ENCODE measurements around the gene CCN2. TPM values are rescaled to one million over a fixed set of nuclear protein-coding genes. Genes with fewer than 3 reads are reported as not detected.

The CCN2 gene
- 22.6 to 39.7 TPM (median 26.4 TPM) in 5 replicates for total RNA-seq (2022; extraction: Qiagen RNA extraction; ENCODE audit: low read depth)

DNA sequence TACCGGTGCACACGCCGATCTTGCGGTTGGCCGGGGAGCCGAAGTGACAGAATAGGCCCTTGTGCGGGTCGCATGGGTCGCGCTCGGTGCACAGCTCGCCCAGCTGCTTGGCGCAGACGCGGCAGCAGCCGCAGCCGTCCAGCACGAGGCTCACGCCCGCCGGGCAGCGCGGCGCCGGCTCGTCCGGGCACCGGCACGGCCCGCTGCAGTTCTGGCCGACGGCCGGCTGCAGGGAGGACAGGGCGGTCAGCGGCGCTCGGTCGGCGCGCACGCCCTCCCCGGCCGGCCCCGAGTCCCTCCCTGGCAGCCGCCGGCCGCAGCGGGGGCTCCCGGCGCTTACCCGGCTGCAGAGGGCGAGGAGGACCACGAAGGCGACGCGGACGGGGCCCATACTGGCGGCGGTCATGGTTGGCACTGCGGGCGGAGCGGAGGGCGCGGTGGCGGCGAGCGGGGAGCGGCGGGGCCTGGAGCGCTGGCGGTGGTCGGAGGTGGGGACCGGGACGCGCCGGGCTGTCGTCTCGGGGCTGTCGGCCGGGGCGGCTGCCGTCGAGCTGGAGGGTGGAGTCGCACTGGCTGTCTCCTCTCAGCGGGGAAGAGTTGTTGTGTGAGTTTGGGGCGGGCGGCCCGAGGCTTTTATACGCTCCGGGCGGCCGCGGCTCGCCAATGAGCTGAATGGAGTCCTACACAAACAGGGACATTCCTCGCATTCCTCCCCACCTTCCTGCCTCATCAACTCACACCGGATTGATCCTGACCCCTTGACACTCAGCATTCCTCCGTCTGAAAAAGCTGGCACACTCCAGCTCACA is at the start of gene CCN2:
Gene CCN2, minus strand, starts transcription at position 606 of the 809 bp plus-strand sequence. Its CDS starts 200 bp downstream, at position 406.

Other genes with a start within 250 kb of the CCN2 start
- gene OR2A4, start 250.0 kb downstream of the CCN2 start, total RNA-seq (2022; extraction: Qiagen RNA extraction; ENCODE audit: low read depth), result not detected in 5 replicates
- not detected in 5 replicates for gene CTAGE9, start 240.4 kb downstream of the CCN2 start, total RNA-seq (2022; extraction: Qiagen RNA extraction; ENCODE audit: low read depth)
- gene ENPP1, start 143.4 kb downstream of the CCN2 start, total RNA-seq (2022; extraction: Qiagen RNA extraction; ENCODE audit: low read depth), result 1.1 to 2.3 TPM (median 1.5 TPM) in 5 replicates